Measurements from ENCODE around the gene GRID2IP.
"Not testable (repeated sequence)": the region's sequence is repeated elsewhere in the genome, so short reads cannot be mapped to it uniquely, and the experiment has no call there.

The GRID2IP gene

DNA sequence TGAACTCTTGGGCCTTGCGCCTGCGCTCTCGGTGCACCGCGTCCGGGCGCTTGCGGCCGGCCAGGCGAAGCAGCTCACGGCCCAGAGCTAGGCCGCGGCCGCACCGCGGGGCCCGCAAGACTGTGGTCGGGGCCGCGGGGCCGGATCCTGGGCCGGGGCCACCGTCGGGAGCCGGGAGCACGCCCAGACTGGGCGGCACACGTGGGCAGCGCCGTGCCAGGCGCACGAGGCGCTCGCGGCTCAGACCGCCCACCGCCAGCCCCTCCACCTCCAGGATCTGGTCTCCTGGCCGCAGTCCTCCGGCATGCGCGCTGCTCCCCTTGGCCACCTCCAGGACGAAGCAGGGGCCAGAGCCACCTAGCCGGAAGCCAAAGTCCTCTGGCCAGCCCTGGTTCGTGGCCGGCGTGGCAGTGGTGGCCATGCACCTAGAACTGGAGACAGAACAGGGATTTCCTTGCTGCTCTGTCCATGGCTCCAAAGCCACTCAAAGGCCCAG, at the start of gene GRID2IP:
TSS of gene GRID2IP (minus strand) at position 446 of the 496 bp plus-strand sequence. CDS start at position 421, 25 bp downstream.
- no peak for DNase-seq

- DNase-seq, result no peak
These were observed 48.8 kb upstream of the GRID2IP start for GRCh38 chr7:6600093-6600492.

DNA sequence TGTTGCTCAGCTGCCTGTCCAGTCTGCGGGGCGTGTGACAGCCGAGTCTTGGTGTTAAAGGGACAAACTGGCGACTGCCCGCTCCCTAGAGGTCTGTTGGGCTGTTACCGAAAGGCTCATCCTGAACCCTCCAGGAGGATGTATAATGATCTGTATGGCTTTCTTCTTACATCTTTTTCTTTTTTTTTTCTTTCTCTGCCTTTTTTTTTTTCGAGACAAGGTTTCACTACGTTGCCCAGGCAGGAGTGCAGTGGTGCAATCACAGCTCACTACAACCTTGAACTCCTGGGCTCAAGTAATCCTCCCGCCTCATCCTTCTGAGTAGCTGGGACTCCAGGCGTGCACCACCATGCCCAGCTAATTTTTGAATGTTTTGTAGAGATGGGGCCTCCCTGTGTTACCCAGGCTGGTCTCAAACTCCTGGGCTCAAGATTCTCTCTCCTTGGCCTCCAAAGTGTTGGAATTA, 39.4 kb upstream of the GRID2IP start:
- DNase-seq, result no peak

DNA sequence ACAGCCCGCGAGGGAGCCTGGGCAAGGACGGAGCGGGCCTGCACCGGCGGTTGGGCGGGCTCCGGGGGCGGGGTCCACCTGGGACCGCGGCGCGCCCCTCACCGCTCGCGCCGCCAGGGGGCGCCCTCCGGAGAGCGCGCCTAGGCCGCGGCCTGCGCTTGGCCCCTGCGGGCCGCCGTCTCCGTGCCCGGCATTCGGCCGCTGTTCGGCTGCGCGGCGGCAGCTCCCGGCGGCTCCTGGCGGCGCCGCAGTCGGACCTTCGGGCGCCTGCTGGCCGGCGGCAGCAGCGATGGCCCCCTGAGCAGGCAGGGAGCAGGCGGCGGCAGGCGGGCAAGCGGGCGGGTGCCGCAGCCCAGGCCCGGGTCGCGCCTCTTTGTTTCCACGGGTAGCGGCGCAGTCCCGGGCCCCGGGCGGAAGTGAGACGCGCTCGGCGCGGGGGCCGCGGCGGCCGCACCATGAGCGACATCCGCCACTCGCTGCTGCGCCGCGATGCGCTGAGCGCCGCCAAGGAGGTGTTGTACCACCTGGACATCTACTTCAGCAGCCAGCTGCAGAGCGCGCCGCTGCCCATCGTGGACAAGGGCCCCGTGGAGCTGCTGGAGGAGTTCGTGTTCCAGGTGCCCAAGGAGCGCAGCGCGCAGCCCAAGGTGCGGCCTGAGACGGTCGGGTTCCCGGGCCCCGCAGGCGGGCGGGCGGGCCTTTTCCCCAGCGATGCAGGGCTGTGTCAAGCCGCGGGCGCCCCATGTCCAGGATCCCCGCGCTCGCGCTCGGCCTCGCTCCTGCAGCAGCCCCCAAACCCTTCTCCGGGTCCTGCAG, 38.8 kb upstream of the GRID2IP start, which contains the start of gene INTS15:
TSS of gene INTS15 (plus strand) at position 193 of the 816 bp plus-strand sequence. CDS start at position 456, 263 bp downstream.
- peak; percentile 88 to 96 (median 90) for DNase-seq

GRCh38 chr7:6589151-6589828, 38.0 kb upstream of the GRID2IP start:
- DNase-seq, result no peak

DNA sequence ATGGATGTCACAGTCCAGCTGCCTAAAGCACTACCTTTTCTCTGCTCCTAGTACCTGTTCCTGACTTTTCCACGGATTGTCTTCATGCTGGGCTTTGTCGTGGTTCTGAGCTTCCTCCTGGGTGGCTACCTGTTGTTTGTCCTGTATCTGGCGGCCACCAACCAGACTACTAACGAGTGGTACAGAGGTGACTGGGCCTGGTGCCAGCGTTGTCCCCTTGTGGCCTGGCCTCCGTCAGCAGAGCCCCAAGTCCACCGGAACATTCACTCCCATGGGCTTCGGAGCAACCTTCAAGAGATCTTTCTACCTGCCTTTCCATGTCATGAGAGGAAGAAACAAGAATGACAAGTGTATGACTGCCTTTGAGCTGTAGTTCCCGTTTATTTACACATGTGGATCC, 37.3 kb upstream of the GRID2IP start:
- no peak for DNase-seq

DNA sequence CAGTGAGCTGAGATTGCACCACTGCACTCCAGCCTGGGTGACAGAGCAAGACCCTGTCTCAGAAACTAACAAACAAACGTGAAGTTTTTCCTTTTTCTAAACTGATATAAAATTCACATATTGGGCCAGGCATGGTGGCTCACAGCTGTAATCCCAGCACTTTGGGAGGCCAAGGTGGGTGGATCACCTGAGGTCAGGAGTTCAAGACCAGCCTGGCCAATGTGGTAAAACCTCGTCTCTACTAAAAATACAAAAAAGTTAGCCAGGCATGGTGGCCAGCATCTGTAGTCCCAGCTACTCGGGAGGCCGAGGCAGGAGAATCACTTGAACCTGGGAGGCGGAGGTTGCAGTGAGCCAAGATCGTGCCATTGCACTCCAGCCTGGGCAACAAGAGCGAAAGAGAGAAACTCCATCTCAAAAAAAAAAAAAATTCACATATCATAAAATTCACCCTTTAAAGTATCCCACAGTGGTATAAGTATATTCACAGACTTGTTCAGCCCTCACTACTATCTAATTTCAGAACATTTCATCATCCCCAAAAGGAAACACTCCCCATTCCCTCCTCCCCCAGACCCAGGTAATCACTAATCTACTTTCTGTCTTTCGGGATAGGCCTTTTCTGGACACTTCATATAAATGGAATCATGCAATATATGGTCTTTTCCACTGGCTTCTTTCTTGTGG, 34.6 kb upstream of the GRID2IP start:
- DNase-seq, result not testable (repeated sequence)

DNA sequence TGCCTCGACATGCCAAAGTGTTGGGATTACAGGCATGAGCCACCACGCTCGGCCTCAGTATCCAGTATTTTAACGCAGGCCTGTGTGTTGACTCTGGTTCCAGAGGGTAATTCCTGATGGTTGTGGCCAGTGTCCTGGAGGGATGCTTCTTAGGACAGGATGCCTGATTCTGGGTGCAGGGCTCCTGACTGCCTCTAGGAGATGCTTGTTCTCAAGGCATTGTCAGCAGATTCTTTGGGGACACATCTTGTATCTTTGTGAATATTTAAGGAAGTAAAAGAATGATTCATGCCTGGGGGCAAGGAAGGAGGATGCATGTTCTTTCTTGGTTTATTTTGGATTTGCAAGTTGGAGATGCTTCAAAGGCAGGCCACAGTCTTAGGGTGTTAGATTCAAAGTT, 28.2 kb upstream of the GRID2IP start:
- no peak for DNase-seq

DNA sequence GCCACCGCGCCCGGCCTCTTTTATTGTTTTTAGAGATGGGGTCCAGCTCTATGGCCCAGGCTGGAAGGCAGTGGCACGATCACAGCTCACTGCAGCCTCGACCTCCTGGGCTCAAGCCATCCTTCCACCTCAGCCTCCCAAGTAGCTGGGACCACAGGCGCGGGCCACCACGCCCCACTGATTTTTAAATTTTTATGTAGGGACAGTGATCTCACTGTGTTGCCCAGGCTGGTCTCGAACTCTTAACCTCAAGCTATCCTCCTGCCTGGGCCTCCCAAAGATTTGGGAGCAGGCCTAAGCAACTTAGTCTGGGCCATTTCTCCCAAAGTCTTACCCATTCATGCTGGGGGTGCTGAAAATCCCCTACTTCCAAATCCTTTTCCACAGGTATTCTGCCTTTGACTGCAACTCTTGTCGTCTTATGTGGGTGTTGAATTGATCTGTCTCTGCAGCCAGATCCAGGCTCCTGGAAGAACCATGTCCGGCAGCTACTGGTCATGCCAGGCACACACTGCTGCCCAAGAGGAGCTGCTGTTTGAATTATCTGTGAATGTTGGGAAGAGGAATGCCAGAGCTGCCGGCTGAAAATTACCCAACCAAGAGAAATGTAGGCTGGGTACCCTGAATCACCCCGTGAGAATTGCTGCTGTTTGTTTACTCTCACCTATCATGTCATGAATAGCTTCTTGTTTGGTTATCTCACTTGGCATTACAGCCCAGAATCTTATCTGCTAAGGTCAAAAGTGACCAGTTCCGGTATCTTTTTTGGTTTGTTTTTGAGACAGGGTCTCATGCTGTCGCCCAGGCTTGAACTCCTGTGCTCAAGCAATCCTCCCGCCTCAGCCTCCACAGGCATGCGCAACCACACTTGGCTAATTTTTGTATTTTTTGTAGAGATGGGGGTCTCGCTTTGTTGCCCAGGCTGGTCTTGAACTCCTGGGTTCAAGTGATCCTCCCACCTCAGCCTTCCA, 27.1 kb upstream of the GRID2IP start:
- no peak for DNase-seq

- peak; percentile 88 to 95 (median 93) for DNase-seq
These were observed 26.3 kb upstream of the GRID2IP start, which contains the start of gene ZDHHC4 for GRCh38 chr7:6577369-6578113. ZDHHC4 (plus strand) TSS chr7:6577454; CDS start chr7:6580562, 3,108 bp downstream.

- DNase-seq, result peak in 1 of 3 experiments; percentile 54
These were observed 25.7 kb upstream of the GRID2IP start for GRCh38 chr7:6576867-6577368.

DNA sequence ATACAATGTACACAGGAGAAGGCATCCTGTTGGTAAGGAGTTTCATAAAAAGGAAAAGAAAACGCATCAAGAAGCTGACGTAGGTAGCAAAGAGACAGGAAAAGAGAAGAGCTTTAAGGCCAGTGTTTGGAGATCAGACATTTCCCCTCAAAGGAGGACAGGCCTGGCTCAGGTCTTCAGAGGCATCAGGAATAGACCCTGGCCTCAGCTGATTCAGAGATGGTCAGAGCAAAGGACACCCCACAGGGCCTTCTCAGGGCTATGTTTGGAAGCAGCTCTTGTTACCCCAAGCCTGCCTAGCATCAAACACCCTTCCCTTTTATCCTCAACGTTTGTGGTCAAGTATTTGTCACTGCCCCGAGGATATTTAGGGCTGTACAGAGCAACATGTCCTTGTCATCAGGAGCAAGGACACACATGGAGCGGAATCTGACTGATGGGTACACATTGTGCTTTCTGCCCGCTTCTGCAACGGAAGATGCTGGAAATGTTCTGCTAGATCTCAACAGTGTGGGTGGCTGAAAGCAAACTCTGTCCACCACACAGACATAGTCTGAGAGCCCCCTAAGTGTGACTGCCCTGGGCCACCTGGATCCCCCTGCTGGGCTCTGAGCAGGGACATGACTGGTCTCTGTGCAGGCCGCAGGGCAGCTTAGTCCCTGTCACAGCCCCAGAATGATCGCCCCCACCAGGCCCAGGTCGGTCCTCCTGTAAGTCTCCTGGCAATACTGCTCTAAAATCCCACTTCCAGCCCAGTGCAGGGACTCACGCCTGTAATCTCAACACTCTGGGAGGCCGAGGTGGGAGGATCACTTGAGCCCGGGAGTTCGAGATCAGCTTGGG, 25.0 kb upstream of the GRID2IP start:
- no peak for DNase-seq

DNA sequence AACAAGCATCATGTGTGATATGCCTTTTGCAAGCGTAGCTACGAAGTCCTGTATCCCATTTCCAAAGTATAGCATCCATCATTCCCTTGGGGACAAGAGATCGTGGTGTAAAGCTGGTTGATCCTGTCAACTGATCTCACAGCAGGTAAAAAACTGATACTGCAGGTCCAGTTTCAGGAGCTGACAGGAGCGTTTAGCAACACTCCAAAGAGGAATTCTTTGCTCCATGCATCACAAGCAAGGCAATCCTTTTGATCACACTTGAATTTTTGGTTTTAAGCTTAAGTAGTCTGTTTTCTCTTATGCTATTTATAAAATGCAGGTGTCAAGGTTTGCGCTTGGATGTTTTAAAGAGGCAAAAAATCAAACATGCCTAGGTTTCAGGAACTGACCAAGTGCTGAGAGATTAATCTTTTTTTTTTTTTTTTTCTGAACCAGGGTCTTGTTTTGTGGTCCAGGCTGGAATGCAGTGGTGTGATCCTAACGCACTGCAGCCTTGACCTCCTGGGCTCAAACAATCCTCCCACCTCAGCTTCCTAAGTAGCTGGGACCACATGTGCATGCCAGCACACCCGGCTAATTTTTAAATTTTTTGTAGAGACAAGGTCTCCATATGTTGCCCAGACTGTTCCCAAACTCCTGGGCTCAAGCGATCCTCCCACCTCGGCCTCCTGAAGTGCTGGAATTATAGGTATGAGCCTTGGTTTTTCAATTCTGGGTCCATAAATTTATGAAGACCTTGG, 24.2 kb upstream of the GRID2IP start:
- DNase-seq, result no peak

DNA sequence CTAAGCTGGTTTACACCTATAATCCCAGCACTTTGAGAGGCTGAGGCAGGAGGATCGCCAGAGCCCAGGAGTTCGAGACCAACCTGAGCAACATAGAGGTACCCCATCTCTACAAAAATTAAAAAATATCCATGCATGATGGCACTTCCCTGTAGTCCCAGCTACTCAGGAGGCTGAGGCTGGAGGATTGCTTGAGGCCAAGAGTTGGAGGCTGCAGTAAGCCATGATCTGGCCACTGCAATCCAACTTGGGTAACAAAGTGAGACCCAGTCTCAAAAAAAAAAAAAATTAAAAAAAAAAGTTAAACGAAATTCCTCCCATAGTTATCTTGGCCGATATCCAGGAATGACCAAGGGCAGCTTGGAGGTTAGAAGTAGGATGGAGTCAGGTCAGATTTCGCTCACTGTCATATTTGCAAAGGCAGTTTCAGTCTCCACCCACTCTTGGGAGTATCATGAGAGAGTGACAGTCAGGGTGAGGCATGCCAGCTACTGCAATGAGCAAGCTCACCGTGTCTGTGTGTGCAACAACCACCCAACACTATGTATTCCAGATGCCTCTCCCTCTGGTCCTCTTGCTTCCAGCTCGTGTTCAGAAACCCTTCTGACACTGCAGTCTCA, 20.0 kb upstream of the GRID2IP start:
- no peak for DNase-seq

GRCh38 chr7:6567886-6568285, 16.6 kb upstream of the GRID2IP start:
- DNase-seq, result no peak

DNA sequence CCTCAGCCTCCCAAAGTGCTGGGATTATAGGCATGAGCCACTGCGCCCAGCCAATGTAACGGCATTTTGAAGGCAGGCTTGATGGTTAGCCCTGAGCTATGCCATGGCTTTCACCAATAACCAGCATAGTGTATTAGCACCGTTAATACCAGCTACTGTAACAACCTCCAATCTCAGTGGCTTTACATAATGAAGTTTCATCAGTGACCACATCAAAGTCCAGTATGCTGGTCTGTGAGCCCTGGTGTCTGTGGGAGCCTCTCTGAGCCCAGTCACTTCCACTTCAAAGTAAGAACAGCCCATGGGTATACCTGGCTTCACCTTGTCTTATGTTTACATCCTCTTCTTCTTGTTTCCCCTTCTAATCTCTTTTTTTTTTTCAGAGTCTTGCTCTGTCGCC, 14.4 kb upstream of the GRID2IP start:
- DNase-seq, result no peak

DNA sequence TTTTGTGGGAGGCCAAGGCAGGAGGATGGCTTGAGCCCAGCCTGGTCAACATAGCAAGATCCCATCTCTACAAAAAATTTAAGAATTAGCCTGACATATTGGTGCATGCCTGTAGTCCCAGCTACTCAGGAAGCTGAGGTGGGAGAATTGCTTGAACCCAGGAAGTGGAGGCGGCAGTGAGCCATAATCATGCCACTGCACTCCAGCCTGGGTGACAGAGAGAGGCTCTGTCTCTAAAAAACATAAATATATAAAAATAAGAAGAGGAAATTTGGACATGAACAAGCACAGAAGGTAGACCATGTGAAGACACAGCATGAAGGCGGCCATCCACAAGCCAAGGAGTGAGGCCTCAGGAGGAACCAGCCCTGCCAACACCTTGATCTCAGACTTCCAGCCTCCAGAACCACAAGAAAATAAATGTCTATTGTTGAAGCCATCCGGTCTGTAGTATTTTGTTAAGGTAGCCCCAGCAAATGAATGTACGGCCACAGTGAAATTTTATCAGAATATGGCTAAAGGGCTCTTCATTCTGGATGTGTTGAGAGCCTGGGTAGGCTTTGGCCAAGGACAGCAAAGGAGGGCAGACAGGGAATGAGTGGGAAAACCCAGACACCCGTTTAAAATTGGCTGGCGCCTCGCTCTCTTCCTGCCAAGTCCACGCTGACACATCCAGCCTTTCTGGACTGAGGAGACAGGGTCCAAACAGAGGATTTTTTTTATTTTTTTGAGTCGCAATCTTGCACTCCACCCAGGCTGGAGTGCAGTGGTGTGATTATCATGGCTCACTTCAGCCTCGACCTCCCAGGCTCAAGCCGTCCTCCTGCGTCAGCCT, 12.9 kb upstream of the GRID2IP start:
- DNase-seq, result no peak

GRCh38 chr7:6562106-6562505, 10.8 kb upstream of the GRID2IP start:
- DNase-seq, result no peak

Data from NCI-H1417 (cell line).